NCI-H1092 (cell line): ENCODE data around the gene VILL.

Source experiments
- DNase-seq: peaks from one replicate; lab custom pipeline; 2025; lab: John Stamatoyannopoulos, UW

The VILL gene

GRCh38 chr3:37990527-37990926 is at the start of gene VILL:
Gene VILL (plus strand): TSS chr3:37990786. CDS start chr3:37993673, 2,887 bp downstream.
- no peak for DNase-seq

GRCh38 chr3:37941608-37942508 is 48.7 kb upstream of the VILL start:
- DNase-seq, result no peak

- no peak for DNase-seq
Measured at GRCh38 chr3:37942646-37943045, 47.9 kb upstream of the VILL start.

- no peak for DNase-seq
Measured at GRCh38 chr3:37943126-37943525, 47.5 kb upstream of the VILL start.

- DNase-seq, result no peak
Measured at GRCh38 chr3:37943631-37944314, 46.8 kb upstream of the VILL start.

GRCh38 chr3:37944391-37944842 is 46.2 kb upstream of the VILL start:
- no peak for DNase-seq

GRCh38 chr3:37945156-37945806 is 45.3 kb upstream of the VILL start:
- no peak for DNase-seq

GRCh38 chr3:37945807-37946530 is 44.6 kb upstream of the VILL start:
- DNase-seq, result no peak

- DNase-seq, result no peak
Measured at GRCh38 chr3:37946531-37946889, 44.1 kb upstream of the VILL start.

- no peak for DNase-seq
Measured at GRCh38 chr3:37949866-37950265, 40.7 kb upstream of the VILL start.

GRCh38 chr3:37952564-37952963 is 38.0 kb upstream of the VILL start:
- DNase-seq, result no peak

GRCh38 chr3:37953226-37953625 is 37.4 kb upstream of the VILL start:
- no peak for DNase-seq

- no peak for DNase-seq
Measured at GRCh38 chr3:37953707-37954394, 36.7 kb upstream of the VILL start.

GRCh38 chr3:37954881-37955280 is 35.7 kb upstream of the VILL start:
- no peak for DNase-seq

GRCh38 chr3:37955918-37956707 is 34.5 kb upstream of the VILL start:
- no peak for DNase-seq

- no peak for DNase-seq
Measured at GRCh38 chr3:37956723-37957538, 33.7 kb upstream of the VILL start.

GRCh38 chr3:37957539-37957936 is 33.0 kb upstream of the VILL start:
- DNase-seq, result no peak

GRCh38 chr3:37961622-37962431 is 28.8 kb upstream of the VILL start:
- DNase-seq, result no peak

- no peak for DNase-seq
Measured at GRCh38 chr3:37963016-37963415, 27.6 kb upstream of the VILL start.
